Transverse colon (tissue), 4 donors: ENCODE data around the gene KRTAP10-6.

ENCODE experiments used
- CTCF ChIP-seq, 5 experiments: fragments of 200-600 bp in 3 of 5; fragments of 450-650 bp in 2 of 5; sonication (generic) in 3 of 5; IDR thresholded peaks; 1 replicate in 2 of 5; 2 replicates in 3 of 5; pipeline ENCODE4 v1.5.1; 2016 to 2017; ENCODE audit warnings: antibody characterized with exemption in 5 of 5, inconsistent platforms in 3 of 5, mild to moderate bottlenecking in 2 of 5, moderate library complexity in 1 of 5
- EP300 ChIP-seq: sonication (generic); formaldehyde crosslinking; IDR thresholded peaks from one replicate; pipeline ENCODE4 v1.6.1; 2017; ENCODE audit warnings: antibody characterized with exemption, low read depth
- POLR2A ChIP-seq: fragments of 450-650 bp; IDR thresholded peaks from one replicate; pipeline ENCODE4 v1.6.1; 2016; ENCODE audit warnings: antibody characterized with exemption, mild to moderate bottlenecking, moderate library complexity
- POLR2AphosphoS5 ChIP-seq, 3 donors: sonication (generic); formaldehyde crosslinking; IDR thresholded peaks; one replicate each; pipeline ENCODE4 v1.6.1; 2016; ENCODE audit warnings: antibody characterized with exemption in 3 of 3

GRCh38 chr21:44612669-44613229, 20.4 kb upstream of the KRTAP10-6 start:
- no peak for TF ChIP-seq CTCF (IDR thresholded peaks at IDR 0.05)
- no peak for TF ChIP-seq POLR2AphosphoS5 (IDR thresholded peaks at IDR 0.05)
- no peak for TF ChIP-seq POLR2A
- no peak for TF ChIP-seq EP300
